Fibroblast of skin of left quadriceps (primary cell): ENCODE measurements around the gene COL25A1.

Experiments
- DNase-seq, 2 experiments: peaks; one replicate each; pipeline ENCODE4 v3.0.0-alpha.2; 2013; ENCODE audit warnings: low read depth in 2 of 2

COL25A1 gene

GRCh38 chr4:108766058-108766457 is 536.4 kb downstream of the COL25A1 start:
- DNase-seq, result no peak

- no peak for DNase-seq
Measured at GRCh38 chr4:108763986-108764385, 538.5 kb downstream of the COL25A1 start.

- DNase-seq, result no peak
Measured at GRCh38 chr4:108763226-108763593, 539.2 kb downstream of the COL25A1 start.

GRCh38 chr4:108762559-108763225 is 539.8 kb downstream of the COL25A1 start, which contains the start of gene ETNPPL:
TSS of gene ETNPPL (minus strand) at chr4:108763053. CDS start at chr4:108762898, 155 bp downstream.
- DNase-seq, result no peak
